NCI-H1105 (cell line): ENCODE results near the gene CDKN2A.

Experiments used
- DNase-seq: peaks from one replicate; lab custom pipeline; 2025; lab: John Stamatoyannopoulos, UW

Gene CDKN2A

DNA sequence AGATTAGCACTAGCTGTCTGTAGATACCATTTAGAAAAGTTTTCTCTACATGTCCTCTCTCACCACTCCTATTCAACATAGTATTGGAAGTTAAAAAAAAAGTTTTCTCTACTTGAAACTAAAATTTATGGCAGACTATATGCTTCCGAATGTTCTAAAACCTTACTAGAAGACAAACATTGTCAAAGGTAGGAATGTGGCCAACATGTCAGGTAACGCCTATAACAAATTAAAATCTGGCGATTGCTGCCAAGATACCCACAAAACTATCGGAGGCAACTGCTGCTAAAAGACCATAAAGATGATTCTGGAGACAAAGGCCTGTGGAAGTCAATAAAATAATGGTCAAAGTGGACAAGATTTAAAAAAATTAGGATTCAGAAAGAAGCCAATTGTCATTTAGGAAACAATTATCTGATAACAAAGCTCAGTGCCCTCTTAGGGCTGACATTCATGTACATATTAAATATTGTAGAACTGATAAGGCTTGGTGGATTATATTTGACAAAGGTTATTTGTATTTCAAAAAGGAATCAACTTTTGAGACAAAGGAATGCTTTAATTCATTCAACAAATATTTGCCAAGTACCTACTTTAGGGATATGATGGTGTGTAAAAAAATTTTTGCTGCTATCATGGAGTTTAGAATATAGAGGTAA lies 52.7 kb downstream of the CDKN2A start:
- DNase-seq, result no peak

DNA sequence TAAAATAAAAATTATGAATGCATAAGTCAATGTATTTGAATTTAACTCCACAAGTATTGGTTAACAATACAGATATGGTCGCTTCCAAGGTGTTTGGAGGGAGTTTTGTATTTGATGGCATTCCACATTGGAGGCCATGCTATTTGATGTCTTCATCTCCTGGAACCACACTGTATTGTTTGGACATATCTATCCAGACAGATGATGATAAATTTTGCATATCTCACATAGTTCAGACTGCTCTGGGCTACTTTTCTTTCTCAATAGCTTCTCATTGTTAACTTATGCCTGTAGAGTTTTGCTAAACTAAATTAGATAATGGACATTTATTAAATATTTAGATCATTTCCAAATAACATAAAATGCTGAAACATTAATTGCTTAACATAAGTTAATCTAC lies 58.0 kb downstream of the CDKN2A start:
- no peak for DNase-seq

- no peak for DNase-seq
Observed at GRCh38 chr9:21935631-21936030, 58.6 kb downstream of the CDKN2A start.

DNA sequence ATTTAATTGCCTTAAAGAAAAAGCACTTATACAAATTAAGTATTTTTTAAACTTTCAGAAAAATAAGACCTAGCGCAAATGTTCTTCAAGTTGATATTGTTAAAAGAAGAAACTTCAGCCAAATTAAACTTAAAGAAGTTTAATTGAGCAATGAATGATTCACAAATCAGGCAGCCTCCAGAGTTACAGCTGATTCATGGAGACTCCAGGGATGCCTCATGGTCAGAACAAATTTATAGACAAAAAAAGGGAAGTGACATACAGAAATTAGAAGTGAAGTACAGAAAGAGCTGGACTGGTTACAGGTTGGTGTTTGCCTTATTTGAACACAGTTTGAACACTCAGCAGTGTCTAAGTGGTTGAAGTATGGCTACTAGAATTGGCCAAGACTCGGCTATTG lies 60.3 kb downstream of the CDKN2A start:
- no peak for DNase-seq

GRCh38 chr9:21933281-21933680 lies 60.9 kb downstream of the CDKN2A start:
- DNase-seq, result no peak

DNA sequence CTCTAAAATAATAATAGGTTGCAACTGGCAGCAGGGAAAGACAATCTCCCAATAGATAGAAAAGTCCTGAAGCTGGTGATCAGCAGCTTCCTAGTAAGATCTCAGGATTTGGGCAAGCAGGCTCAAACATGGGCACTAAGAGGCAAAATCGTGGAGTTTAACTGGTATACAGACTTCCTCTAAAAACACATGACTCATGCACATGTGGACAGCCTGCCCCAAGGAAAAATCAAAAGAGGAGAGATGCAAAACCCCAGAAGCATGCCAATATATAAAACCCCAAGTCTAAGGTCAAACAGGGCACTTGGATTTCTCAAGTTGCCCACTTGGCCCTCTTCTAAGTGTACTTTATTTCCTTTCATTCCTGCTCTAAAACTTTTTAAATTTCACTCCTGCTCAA lies 62.8 kb downstream of the CDKN2A start:
- no peak for DNase-seq

DNA sequence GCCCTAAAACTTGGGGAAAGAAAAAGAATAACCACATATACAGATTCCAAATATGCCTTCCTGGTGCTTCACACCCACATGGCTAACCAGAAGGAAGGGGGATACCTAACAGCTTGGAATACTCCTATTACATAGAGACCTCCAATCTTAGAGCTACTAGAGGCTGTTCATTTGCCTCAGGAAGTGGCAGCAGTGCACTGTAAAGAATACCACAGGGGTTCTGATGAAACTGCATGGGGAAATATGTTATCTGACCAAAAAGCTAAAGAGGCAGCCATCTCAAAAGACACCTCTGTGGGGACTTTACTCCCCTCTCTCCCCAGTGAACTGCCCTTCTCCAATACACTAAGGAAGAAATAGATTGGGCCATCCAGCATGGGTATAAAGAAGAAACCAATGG lies 66.4 kb downstream of the CDKN2A start:
- DNase-seq, result no peak

DNA sequence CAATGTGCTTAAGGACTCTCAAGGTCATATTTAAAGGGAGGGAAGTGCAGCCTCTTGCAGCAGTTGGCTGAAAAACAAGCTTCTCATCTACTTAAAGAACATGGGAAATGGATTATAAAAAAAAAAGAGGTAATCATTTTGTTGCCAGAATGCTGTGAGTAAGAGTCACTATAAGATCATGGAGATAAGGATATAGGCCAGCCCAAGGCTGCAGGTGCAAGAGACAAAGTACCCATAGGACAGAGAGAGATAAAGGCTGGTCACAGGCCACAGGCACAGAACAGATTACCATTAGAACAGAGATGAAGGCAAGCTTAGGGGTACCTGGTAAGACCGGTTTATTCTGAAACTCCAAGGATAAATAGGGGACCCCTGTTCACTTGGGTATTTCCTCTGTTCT lies 70.5 kb downstream of the CDKN2A start:
- no peak for DNase-seq

DNA sequence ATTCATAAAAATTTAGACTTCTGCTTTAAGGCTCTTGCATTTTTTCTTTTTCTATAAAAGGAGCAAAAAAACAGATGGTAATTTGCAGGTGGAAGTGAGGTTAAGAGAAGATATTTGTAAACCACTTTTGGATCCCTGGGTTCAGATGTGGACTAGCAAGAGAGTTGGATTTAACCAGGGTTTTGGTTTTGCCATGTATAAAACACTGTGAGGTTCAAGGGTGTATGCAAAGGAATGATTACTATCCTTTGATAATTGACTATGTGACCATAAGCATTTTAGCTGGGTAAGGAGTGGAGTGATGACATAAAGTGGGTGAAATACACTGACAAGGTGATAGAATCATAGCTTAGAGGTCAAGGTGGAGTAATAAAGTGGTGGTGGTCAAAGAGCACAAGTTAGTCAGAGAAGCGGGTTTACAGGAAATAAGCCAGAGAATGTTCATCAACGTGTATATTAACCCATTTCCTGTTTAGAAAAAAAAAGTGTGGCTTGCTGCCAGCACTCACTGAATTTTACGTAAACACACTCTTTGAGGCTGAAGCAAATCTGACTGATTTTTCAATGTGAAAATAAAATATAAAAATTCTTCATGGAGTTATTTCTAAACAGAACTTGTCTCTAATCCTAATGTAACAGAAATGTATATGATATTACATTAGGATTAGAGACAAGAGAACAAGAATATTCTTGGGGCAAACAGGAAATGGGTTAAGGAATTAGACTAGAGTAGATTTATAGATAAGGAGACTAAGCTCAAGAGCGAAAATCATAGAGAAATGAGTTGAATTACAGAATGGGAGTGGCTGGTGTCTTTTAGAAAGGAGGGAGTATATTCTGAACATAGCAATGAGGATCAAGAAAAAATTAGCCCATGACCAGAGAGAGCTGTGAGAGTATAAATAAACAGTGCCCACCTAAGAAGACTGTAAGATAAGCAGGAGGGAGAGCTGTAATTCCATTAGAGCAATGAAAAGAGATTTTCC lies 74.5 kb downstream of the CDKN2A start:
- DNase-seq, result no peak
